ENCODE data around the gene PCNX3.

Gene PCNX3

GRCh38 chr11:65641297-65642013 lies 25.9 kb downstream of the PCNX3 start:
- DNase-seq: no peak

GRCh38 chr11:65642014-65642671 lies 26.6 kb downstream of the PCNX3 start:
- DNase-seq: no peak

DNA sequence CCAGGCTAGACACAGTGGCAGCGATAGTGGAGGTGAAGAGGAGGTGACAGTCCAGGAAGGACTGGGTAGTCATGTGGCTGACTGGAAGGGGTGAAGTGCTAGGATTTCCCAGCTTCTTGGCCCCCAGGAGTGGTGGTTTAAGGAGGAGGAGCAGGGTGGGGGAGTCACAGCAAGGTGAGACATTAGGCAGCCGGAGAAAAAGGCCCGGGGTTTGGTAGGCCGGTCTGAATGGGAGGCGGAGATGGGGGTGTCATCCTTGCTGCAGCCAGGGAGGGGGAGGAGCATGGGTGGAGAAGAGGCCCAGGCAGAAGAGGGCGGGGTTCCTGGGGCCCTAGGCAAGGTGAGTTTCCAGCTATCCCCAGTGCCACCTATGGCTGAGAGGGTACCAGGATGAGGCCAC lies 28.4 kb downstream of the PCNX3 start:
- DNase-seq: no peak

DNA sequence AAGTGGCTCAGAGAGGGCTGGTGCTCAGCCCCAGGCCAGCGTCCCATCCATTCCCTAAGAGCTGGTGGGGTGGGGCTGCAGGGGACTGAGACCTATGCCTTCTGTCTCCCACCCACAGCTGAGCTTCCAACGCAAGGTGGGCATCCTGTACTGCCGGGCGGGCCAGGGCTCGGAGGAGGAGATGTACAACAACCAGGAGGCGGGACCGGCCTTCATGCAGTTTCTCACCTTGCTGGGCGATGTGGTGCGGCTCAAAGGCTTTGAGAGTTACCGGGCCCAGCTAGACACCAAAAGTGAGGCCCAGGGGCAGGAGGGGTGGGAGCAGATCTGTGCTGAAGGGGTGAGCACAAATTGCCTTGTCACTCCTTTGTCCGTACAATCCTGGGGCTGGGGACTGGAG lies 29.3 kb downstream of the PCNX3 start:
- no peak for DNase-seq

DNA sequence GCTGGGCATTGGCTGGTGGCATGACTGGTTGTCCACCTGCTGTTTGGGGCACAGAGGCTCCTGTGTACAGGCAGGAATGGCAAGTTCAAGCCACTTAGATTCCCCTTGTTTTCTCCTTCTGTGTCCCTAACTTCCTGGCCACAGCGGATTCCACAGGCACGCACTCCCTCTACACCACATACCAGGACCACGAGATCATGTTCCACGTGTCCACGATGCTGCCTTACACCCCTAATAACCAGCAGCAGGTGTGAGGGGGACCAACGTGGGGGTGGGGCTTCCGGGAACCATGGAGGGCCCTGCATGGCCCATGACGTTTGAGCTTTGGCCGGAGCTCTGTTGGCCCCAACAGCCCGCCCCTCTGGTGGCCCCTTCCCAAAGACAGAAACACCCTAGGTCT lies 30.1 kb downstream of the PCNX3 start:
- DNase-seq: no peak

DNA sequence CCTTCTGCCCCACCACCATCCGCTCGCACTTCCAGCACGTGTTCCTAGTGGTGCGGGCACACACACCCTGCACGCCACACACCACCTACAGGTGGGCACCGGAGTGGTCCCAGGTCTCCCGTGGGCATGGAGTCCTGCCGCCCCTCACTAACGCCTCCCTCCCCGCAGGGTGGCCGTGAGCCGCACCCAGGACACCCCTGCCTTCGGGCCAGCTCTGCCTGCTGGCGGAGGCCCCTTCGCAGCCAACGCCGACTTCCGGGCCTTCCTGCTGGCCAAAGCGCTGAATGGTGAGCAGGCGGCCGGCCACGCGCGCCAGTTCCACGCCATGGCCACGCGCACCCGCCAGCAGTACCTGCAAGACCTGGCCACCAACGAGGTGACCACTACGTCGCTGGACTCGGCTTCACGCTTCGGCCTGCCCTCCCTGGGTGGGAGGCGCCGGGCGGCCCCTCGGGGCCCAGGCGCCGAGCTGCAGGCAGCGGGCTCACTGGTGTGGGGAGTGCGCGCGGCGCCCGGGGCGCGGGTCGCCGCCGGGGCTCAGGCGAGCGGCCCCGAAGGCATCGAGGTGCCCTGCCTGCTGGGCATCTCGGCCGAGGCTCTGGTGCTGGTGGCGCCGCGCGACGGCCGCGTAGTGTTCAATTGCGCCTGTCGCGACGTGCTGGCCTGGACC lies 30.8 kb downstream of the PCNX3 start:
- DNase-seq: no peak

DNA sequence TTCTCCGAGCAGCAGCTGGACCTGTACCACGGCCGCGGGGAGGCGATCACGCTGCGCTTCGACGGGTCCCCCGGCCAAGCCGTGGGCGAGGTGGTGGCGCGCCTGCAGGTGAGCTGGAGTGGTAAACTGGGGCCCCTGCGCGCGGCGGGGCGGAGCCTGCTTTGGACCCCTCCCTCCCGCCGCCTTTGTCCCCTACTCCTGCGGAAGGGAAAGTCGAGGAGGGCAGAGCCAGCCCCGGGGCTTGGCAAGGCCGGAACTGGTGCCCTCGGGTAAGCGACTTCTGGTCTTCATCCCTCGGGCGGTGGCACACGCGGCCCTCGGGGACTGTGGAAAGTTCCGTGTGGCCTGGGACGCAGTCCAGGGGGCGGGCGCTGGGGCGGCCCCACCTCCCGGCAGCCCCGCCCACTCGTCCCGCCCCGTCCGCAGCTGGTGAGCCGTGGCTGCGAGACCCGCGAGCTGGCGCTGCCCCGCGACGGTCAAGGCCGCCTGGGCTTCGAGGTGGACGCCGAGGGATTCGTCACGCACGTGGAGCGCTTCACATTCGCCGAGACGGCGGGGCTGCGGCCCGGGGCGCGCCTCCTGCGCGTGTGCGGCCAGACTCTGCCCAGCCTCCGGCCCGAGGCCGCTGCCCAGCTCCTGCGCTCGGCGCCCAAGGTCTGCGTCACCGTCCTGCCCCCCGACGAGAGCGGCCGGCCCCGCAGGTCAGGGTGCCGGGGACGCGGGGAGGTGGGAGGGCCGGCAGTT lies 31.6 kb downstream of the PCNX3 start:
- DNase-seq: no peak

DNA sequence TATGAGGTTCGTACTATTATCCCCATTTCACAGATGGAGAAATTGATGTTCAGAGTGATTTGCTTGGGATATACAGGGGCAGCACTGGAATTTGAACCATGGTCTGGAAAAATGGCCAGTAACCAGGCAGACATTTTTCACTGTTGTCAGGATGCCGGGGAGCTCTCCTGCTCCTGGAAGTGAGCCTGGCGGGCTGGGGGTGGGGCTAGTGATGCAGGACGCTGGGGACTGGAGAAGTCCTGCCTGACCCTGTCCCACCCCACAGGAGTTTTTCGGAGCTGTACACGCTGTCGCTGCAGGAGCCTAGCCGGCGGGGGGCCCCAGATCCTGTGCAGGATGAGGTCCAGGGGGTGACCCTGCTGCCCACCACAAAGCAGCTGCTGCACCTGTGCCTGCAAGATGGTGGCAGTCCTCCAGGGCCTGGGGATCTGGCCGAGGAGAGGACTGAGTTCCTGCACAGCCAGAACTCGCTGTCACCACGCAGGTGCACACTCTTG lies 33.5 kb downstream of the PCNX3 start:
- no peak for DNase-seq

DNA sequence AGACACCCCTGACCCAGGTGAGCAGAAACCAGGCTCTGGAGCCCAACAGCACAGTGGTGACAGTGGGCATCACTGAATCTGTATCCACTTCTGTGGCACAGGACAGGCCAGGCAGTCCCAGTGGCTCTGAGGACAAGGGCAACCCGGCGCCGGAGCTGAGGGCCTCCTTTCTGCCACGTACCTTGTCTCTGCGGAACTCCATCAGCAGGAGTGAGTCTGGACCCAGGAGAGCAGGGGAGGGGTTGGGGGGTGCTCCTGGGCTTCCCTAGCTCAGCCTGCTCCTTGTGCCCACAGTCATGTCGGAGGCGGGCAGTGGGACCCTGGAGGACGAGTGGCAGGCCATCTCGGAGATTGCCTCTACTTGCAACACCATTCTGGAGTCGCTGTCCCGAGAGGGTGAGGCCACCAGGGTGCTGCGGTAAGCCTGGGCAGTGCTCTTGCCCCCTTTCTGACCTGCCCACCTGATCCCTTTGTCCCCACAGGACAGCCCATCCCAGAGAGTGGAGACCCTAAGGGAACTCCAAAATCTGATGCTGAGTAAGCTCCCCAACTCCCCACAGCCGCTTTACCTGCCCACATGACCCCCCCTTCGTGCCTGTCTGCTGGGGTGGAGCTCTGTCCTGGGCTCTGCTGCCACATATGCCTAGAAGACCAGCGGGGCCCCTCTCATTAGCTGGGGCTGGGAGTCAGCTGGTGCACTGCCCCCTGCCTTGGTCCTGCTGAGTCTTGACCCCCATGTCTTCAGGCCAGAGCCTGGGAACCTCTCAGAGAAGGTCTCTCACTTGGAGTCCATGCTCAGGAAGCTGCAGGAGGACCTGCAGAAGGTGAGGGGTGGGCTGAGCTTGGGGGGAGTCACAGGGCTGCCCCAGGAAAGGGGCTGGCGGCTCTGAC lies 34.3 kb downstream of the PCNX3 start:
- DNase-seq: no peak

DNA sequence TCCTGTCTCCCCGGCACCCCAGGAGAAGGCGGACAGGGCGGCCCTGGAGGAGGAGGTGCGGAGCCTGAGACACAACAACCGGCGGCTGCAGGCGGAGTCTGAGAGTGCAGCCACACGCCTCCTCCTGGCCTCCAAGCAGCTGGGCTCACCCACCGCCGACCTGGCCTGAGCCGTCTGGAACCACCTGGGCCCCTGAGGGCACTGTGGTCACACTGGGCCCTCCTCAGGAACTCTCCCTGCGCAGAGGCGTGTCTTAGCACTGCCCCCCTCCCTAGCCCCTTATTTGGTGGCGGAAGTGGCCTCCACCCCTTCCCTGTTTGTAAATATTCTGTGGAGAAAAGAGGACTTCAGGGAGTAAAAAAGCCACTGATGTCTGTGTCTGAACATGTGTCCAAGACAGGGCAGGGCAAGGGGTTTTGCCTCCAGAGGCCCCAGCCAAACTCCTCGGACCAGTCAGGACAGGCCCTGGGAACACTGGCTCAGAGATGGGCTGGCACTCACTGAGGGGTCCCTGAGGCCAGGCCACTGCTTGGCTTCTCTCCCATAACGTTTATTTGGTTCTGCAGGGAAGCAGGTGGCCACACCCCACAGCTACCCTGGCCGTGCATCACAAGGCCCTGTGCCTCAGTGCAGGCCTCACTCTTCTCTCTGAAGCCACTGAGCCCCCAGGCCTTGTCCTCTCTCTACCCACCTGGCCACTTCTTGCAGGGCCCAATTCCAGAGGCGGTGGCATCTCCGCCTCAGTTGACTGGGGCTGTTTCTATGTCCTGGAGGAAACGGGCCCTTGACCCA lies 35.2 kb downstream of the PCNX3 start:
- DNase-seq: no peak

DNA sequence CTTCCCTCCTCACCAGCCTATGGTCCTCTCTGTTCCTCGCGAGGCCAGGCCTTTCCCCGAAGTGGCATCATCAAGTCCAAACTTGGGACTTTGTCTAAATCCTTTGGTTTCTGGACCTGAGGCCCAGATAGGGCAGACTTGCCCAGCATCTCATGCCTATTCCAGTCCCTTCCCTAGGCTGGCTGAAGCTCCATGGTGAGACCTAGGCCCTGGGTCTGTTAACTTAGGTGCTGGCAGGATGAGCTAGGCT lies 35.7 kb downstream of the PCNX3 start:
- DNase-seq: no peak

DNA sequence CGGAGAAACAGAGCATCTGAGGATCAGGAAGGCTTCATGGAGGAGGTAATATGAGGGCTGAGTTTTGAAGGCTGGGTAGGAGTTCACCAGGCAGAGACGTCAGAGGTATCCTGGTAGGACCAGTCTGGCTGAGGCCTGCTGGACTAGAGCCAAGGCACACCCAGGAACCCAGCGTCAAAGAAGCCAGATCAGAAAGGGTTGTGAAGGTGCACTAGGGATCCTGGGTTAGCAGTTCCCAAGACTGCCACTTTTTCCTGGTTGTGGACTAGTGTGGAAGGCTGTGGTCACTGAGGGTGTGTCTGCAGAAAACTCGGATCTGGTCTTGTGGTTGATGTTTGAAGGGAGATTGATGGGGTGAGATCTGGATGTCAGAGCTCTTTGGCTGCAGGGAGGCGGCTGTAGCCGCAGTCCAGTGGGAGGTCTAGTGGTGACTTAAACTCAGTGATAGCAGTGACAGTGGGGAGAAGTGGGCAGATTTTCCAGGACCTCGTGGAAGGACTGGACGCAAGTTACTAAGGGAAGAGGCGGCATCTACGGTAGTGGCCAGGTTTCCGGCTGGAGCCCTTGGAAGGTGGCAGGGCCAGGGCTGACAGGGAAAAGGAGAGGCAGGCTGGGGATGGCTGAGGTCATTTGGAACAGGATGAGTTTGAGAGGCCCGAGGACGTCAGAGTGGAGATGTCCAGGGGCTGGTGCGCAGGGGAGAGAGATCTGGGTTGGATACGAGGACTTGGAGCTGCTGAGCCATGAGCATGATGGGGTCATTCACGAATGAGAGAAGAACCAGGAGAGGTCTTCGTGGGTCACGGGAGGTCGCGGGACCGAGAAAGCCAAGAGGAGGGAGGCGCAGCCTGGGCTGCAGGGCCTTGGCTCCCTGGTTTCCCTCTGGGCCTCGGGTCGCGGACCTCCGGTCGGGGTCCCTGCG lies 36.3 kb downstream of the PCNX3 start:
- DNase-seq: no peak

DNA sequence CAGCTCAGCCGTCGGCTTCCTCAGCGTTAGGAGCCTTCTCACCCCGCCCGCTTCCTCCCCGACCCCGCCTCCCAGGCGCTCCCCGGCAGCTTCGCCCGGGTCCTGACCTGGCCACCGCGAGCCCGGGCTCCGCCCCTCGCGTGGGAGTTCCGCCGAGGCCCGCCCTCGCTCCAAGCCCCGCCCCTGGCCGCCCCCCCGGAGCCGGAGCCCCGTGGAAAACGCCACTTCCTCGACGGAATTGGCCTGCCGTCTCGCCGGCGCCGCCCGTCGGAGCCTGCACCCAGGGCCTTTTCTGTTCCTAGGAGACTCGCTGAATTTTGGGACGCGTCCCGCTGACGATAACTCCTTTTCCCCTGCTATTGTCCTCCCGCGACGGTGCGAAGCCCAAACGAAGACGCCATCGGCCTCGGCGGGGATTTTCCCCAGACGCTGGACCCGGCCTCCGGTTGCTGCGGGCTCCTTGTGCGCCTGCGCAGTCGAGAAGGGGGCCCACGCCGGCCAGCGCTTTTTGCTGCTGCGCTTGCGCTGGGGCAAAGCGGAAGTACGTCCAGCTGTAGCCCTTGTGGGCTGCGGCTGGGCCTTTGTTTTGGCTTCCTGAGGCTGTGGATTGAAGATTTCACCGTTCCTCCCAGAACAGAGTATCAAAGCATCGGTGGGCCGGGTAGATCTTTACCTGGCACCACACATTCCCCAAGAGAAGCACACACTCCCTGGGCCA lies 37.1 kb downstream of the PCNX3 start:
- DNase-seq: peak; percentile 90

DNA sequence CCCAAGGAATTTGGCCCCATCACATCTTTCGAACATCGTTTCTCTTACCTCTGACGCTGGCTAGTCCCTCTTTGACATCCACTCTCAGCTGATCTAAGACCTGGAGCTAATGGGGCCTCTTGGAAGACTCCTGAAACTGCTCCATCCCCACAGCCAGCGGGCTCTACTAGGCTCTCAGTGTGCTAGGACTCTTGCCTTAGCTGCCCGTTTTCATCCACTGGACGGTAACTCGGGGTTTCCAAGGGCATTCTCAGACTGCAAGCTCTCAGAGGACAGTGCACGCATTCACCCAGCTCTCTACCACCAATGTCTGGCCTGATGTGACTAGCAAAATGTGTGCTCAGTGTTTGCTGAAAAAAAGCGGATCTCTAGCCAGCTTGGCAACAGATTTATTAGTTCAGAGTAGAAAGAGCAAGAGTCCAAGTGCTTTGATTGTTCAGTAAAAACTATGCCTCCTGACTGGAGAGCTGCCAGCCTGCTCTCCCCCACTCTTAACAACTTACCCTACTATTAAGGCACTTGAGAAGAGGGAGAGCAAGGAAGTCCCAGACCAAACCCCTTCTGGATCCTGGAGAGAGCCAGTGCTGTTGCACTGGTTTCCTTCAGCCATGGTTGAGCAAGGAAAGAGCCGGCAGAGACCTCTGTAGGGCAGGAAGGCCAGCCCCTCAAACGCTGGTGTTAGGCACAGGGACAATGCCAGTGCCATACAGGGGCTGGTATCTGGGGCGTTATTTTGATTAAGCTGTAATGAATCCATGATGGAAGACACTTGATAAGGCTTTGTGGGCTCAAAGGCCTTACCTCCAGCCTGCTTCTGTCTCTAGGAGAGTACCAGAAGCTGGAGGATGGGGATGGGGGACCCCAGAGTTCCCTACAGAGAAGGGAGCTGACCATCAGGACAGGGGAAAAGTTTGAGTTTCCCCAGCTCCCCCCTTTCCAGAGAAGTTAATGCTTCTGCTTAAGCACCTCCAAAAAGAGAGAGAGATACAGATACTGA lies 38.0 kb downstream of the PCNX3 start:
- no peak for DNase-seq

DNA sequence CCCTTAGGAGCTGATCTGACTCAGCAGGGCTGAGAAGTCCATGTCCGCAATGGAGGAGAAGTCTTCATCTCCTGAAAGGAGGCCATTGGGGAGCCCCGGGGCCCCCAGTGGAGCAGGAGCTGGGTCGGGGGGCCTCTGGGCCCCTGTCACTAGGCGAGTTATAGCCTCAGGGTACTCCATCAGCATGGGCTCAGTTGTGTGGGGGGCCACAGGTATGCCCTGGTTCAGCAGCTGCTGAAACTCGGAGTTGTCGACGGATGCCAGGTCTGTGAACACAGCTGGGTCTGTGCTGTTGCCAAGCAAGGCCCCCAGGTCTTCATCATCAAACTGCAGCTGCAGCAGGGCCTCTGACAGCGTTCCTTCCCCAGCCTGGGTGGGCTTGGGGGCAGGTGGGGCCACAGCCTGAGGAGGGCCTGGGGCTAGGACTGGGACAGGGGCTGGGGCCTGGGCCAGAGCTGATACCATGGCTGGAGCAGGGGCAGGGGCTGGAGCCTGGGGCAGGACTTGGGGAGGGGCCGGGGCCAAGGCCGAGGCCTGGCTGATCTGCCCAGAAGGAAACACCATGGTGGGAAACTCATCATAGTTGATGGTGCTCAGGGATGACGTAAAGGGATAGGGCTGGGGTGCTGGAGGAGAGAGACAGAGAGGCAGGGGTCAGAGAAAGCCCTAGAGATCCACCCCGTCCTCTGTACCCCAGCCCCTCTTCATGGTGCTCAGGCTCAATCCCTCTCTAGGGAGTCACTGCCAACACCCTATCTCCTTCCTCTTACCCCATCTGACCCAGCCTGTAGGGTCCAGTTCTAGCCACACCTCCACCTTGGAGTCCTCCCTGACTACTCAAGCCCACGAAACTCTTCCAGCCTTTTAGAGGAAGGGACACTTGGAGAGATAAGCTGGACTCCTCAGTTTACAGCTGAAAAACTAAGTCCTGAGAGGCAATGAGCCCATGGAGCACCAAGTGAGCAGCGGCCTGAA lies 39.1 kb downstream of the PCNX3 start:
- no peak for DNase-seq

GRCh38 chr11:65655570-65656332 lies 40.2 kb downstream of the PCNX3 start:
- DNase-seq: no peak

DNA sequence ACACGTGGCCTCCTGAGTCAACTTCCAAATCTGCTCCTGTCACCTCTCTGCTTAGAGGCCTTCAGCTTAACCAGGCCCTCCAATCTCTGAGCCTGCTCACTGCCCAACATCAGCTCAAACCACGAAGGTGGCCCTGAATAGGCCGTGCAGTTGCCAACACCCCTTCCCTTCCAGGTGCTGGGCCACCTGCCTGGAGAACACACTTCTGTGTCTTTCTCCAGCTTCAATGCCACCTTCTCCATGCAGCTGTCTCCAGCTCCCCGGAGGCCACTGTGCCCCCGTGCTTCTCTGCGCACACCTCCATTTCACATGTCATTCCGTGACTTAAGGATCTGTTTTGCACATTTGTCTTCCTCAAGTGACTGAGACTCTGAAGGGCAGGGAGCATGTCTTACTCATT lies 41.9 kb downstream of the PCNX3 start:
- DNase-seq: no peak
